ENCODE data around the gene KMT5C. TPM values are rescaled to one million over a fixed set of nuclear protein-coding genes. Genes with fewer than 3 reads are reported as not detected.
"Not testable (repeated sequence)": the region's sequence is repeated elsewhere in the genome, so short reads cannot be mapped to it uniquely, and the experiment has no call there.

KMT5C gene
- total RNA-seq, 1 experiment from 2014 or later, result 96.2 TPM

GRCh38 chr19:55316646-55317045, 23.0 kb upstream of the KMT5C start:
- no peak for DNase-seq (ENCODE audit: low spot score)

- peak; percentile 33 for DNase-seq (ENCODE audit: low spot score)
These were observed 19.9 kb upstream of the KMT5C start for GRCh38 chr19:55319785-55320184.

DNA sequence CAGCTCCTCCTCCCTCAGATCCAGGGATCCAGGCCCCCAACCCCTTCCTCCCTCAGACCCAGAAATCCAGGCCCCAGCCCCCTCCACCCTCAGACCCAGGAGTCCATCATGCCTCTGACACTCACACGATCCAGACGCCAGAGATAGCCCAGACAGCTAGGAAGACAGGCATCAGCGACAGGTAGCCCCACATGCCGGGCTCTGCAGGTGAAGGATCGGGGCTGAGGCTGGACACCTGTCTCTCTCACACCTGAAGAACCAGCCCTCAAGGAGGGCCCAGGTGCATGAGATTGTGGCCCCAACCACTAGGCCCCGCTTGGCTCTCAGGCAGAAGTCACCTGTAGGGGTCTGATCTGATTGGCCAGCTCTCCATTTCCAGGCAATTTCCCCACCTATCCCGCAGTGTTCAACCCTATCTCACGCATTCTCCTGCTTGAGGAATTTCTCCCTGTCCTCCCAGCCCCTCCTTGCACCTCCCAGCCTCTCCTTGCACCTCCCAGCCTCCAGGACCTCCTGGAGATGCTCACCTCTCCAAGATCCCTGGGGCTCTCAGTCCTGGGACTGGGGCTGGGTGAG, 18.7 kb upstream of the KMT5C start:
- no peak for DNase-seq (ENCODE audit: low spot score)

DNA sequence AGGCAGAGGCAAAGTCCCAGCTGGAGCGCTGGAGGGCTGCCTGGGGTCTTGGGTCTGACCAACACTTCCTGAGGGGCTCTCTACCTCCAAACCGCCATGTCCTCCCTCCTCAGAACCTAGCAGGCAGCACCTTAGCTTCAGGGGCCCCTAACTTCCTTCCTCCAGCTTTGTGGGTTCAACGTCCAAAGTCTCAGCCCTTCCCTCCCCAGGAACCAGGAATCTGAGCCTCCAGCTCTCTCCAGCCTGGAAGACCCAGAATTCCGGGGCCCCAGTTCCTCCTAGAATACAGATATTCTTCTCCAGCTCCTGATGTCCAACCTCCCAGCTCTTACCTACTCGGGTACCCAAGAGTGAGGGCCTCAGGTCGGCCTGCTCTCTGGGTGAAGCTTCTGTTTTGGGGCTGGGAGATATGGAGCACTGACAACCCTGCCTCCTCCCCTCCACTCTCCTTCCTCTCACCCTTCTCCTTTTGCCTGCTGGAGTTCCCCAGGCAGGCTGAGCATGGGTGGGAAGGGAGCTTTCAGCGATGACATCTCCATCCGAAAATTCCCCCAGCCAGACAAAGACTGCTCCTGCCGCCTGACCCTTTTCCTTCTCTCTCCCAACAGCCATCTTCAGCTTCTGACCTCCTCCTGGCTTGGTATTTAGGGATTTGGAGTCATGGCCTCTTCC, 18.1 kb upstream of the KMT5C start:
- peak; percentile 44 for DNase-seq (ENCODE audit: low spot score)

DNA sequence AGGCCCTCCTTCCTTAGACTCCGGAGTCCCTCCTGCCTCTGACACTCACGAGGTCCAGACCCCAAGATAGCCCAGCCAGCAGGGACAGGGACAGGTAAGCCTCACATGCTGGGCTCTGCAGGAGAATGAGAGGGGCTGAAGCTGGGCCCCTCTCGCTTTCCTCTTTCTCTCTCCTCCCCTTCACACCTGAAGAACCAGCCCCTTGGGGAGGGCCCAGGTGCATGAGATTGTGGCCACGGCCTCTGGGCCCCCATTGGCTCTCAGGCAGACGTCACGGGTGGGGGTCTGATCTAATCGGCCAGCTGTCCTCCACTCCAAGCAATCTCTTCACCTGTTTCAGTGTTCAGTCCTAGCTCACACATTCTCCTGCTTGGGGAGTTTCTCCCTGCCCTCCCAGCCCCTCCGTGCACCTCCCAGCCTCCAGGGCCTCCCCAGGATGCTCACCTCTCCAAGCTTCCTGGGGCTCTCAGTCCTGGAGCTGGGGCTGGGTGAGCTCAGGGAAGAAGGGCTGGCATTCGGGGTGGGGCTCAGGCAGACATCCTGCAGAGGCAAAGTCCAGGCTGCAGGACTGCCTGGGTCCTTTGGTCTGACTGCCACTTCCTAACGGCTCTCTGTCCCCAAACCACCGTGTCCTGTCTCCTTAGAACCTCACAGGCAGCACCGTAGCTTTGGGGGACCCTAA, 17.3 kb upstream of the KMT5C start:
- peak; percentile 59 for DNase-seq (ENCODE audit: low spot score)

GRCh38 chr19:55324662-55325061, 15.0 kb upstream of the KMT5C start:
- DNase-seq (ENCODE audit: low spot score), result no peak

GRCh38 chr19:55325172-55325571, 14.5 kb upstream of the KMT5C start, which contains the start of gene TMEM150B:
TMEM150B (minus strand) TSS chr19:55325341; CDS start chr19:55321036, 4,305 bp downstream.
- no peak for DNase-seq (ENCODE audit: low spot score)

GRCh38 chr19:55328774-55329318, 10.8 kb upstream of the KMT5C start:
- not testable (repeated sequence) for DNase-seq (ENCODE audit: low spot score)

- DNase-seq (ENCODE audit: low spot score), result not testable (repeated sequence)
These were observed 9.9 kb upstream of the KMT5C start for GRCh38 chr19:55329791-55330190.

DNA sequence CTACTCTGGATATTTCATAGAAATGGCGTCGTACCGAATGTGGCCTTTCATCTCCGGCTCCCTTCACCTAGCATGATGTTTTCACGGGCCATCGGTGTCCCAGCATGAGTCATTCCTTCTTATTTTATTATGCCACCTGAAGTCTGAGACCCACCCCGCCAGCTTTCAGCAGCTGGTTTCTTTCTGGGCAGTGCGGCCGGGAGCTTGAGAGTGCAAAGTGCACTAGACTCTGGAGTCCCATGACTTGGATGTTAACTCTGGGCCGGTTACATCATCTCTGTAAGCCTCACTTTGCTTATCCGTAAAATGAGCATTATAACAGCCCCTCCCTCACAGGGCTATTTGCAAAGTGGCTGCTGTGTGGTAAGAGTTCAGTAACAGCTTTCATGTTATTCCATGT, 5.8 kb upstream of the KMT5C start:
- DNase-seq (ENCODE audit: low spot score), result peak; percentile 98

- DNase-seq (ENCODE audit: low spot score), result no peak
These were observed 3.6 kb upstream of the KMT5C start for GRCh38 chr19:55336101-55336500.

- peak; percentile 65 for DNase-seq (ENCODE audit: low spot score)
These were observed 460 bp downstream of the KMT5C start for GRCh38 chr19:55339889-55340783.

GRCh38 chr19:55340784-55341147, 1.1 kb downstream of the KMT5C start:
- DNase-seq (ENCODE audit: low spot score), result peak; percentile 51

GRCh38 chr19:55341171-55341588, 1.5 kb downstream of the KMT5C start:
- DNase-seq (ENCODE audit: low spot score), result peak; percentile 82

DNA sequence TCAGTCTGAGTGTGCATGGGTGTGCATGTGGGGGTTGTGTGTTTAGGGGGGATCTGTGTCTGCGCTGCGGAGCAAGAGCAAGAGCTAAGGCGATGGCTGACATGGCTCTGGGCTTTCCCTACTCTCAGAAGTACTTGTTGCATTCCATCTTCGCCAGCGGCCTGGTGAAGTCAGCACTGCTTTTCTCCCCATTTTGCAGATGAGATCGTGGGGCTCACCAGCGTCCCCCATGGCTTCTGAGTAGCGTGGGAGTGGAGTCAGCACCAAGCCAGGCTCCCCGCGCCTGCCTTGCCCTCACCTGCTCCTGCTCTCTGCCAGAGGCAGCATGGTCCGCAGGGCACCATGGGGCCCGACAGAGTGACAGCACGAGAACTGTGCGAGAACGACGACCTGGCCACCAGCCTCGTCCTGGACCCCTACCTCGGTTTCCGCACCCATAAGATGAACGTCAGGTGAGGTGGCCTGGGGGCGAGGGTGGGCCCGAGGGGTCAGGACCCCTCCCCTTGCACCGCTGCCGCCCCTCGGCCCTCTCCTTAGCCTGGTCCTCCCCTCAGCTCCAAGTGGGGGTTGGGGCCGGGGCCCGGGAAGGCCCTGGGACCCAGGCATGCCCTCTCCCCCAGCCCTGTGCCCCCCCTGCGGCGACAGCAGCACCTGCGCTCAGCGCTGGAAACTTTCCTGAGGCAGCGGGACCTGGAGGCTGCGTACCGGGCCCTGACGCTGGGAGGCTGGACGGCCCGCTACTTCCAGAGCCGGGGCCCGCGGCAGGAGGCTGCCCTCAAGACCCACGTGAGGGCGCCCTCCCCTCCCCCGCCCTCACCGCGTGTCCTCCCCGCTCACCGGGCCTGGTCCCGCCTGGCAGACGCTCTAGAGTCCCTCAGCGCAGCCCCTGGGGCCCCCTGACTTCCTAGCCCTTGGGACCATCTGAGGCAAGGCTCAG, 2.2 kb downstream of the KMT5C start:
- DNase-seq (ENCODE audit: low spot score), result no peak

DNA sequence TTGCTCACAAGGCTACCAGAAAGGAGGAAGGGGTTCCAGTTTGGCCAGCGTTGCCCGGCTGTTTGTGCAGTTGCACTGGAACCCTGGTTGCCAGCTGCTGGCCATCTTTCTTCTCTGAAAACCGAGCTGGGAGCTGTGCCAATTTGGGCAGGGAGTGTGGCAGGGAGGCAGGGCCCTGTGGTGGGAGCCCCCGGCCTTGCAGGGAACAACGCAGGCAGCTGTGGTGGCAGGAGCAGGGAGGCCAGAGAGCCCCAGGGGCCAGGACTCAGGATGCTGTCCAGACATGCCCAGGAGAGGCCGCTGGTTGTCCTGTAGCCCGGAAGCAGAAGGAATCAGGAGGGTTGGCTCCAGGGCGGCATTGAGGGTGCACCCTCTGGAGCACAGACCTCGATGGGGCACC, 4.8 kb downstream of the KMT5C start:
- no peak for DNase-seq (ENCODE audit: low spot score)

DNA sequence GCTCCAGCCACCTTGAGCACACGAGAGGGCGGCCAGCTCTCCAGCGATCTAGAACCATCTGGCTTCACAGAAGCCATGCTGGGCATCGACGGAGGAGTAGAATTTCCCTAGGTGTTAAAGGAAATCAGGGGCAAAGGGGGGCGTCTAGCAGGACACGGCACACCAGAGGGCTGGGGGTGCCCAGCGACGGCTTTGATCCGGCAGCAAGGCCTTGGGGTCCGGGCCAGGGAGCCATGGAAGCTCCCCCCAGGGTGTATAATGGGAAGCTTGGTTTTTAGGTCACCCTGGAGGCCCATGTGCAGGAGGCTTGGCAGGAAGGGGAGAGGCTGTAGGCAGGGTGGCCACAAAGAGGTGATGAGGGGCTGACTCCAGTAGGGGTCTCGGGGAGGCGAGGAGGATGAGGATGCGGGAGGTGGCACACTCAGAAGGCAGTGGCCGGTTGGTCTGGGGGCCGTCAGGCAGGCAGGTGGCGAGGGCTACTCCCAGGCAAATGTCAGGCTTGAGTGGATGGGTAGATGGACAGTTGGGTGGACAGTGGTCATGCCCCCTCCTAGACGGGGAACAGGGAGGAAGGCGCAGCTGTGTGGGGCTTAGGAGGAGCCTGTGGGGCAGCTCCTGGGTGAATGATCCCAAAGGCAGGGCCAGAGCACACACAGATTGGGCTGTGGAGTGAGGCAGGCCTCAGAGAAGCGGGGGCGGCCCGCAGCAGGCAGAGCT, 5.6 kb downstream of the KMT5C start:
- DNase-seq (ENCODE audit: low spot score), result no peak

- DNase-seq (ENCODE audit: low spot score), result no peak
These were observed 6.4 kb downstream of the KMT5C start for GRCh38 chr19:55345818-55346724.

All from HT-29 (cell line).